MM.1S (cell line): ENCODE data around the gene ZMIZ1.

Source experiments
- DNase-seq: peaks from one replicate; pipeline ENCODE4 v3.0.0-alpha.2; 2015
- H2AFZ ChIP-seq: fragments of 300-600 bp; sonication (generic); 2 replicates; pipeline ENCODE4 v1.6.0; 2016; ENCODE audit warnings: antibody characterized with exemption, low read length
- H3F3A ChIP-seq: fragments of 300-600 bp; sonication (generic); 2 replicates; pipeline ENCODE4 v1.6.1; 2016; ENCODE audit warnings: mild to moderate bottlenecking, antibody characterized with exemption, low read length, moderate library complexity, mixed read lengths; ENCODE audit not compliant: insufficient read depth
- H3K27ac ChIP-seq: fragments of 300-600 bp; sonication (generic); 2 replicates; pipeline ENCODE4 v1.5.1; 2016; ENCODE audit warnings: mild to moderate bottlenecking, low read length
- H3K27me3 ChIP-seq: fragments of 300-600 bp; sonication (generic); replicated peaks from 2 replicates; pipeline ENCODE4 v1.6.0; 2016; ENCODE audit warnings: low read length; ENCODE audit not compliant: insufficient read depth
- H3K36me3 ChIP-seq: fragments of 300-600 bp; sonication (generic); replicated peaks from 2 replicates; pipeline ENCODE4 v1.6.1; 2016; ENCODE audit warnings: mild to moderate bottlenecking, low read length, mixed read lengths; ENCODE audit not compliant: insufficient read depth
- H3K4me1 ChIP-seq: fragments of 300-600 bp; sonication (generic); 2 replicates; pipeline ENCODE4 v1.6.1; 2016; ENCODE audit warnings: low read length, mixed read lengths
- H3K4me2 ChIP-seq: fragments of 300-600 bp; sonication (generic); 2 replicates; pipeline ENCODE4 v1.6.0; 2016; ENCODE audit warnings: low read depth, low read length
- H3K4me3 ChIP-seq: fragments of 300-600 bp; sonication (generic); 2 replicates; pipeline ENCODE4 v1.5.1; 2016; ENCODE audit warnings: low read length, mixed read lengths
- H3K79me2 ChIP-seq: fragments of 300-600 bp; sonication (generic); 2 replicates; pipeline ENCODE4 v1.6.1; 2016; ENCODE audit warnings: mixed run types, low read length, mixed read lengths
- H3K9ac ChIP-seq: fragments of 300-600 bp; sonication (generic); 2 replicates; pipeline ENCODE4 v1.6.1; 2016; ENCODE audit warnings: low read length, mixed read lengths
- H3K9me2 ChIP-seq: fragments of 300-600 bp; sonication (generic); replicated peaks from 2 replicates; pipeline ENCODE4 v1.6.1; 2016; ENCODE audit warnings: mild to moderate bottlenecking, low read length, mixed read lengths; ENCODE audit not compliant: insufficient read depth
- H3K9me3 ChIP-seq: fragments of 300-600 bp; sonication (generic); replicated peaks from 2 replicates; pipeline ENCODE4 v1.6.1; 2016; ENCODE audit warnings: mild to moderate bottlenecking, low read length, mixed read lengths; ENCODE audit not compliant: insufficient read depth
- H4K20me1 ChIP-seq: fragments of 300-600 bp; sonication (generic); 2 replicates; pipeline ENCODE4 v1.6.1; 2016; ENCODE audit warnings: mild to moderate bottlenecking, low read length, moderate library complexity, mixed read lengths; ENCODE audit not compliant: insufficient read depth
- CTCF ChIP-seq: fragments of 300-600 bp; sonication (generic); IDR thresholded peaks from 2 replicates; pipeline ENCODE4 v1.5.1; 2016; ENCODE audit warnings: antibody characterized with exemption, low read length, mixed read lengths
- EZH2 ChIP-seq: fragments of 300-600 bp; sonication (generic); optimal IDR thresholded peaks from 2 replicates; pipeline ENCODE3; 2017; ENCODE audit warnings: low read depth, mild to moderate bottlenecking, antibody characterized with exemption, low read length, mixed read lengths
- EZH2phosphoT487 ChIP-seq: fragments of 300-600 bp; sonication (generic); IDR thresholded peaks from 2 replicates; pipeline ENCODE4 v1.6.1; 2018; ENCODE audit warnings: antibody characterized with exemption, low read length

Gene ZMIZ1

GRCh38 chr10:79063661-79064492 lies 4.9 kb upstream of the ZMIZ1 start:
- H3K9me2 ChIP-seq = no peaks in the 10 kb centered on the region
- H2AFZ ChIP-seq = no peak overlapping the region
- no peak overlapping the region for H3K27ac ChIP-seq
- H3K4me3 ChIP-seq = no peak overlapping the region
- H3F3A ChIP-seq = 0 out of 2 replicates have a peak, but pooled peaks cover 5% of the 10 kb centered on the region
- TF ChIP-seq EZH2phosphoT487 (no peak), EZH2 (no peak), CTCF (no peak)
- no peaks in the 10 kb centered on the region for H4K20me1 ChIP-seq
- no peak overlapping the region for H3K9ac ChIP-seq
- no peaks in the 10 kb centered on the region for H3K27me3 ChIP-seq
- H3K79me2 ChIP-seq = no peaks in the 10 kb centered on the region
- H3K9me3 ChIP-seq = no peaks in the 10 kb centered on the region
- H3K4me1 ChIP-seq = peaks cover 6% of the 10 kb centered on the region; the same call in 1 of the 2 replicates
- peak; percentile 46 for DNase-seq
- H3K4me2 ChIP-seq = no peak overlapping the region
- H3K36me3 ChIP-seq = no peaks in the 10 kb centered on the region

GRCh38 chr10:79065091-79065551 lies 3.6 kb upstream of the ZMIZ1 start:
- no peaks in the 10 kb centered on the region for H3K9me2 ChIP-seq
- no peaks in the 10 kb centered on the region for H3K36me3 ChIP-seq
- H3K79me2 ChIP-seq = peaks cover 5% of the 10 kb centered on the region; the same call in 1 of the 2 replicates
- no peak for DNase-seq
- no peaks in the 10 kb centered on the region for H3K9me3 ChIP-seq
- TF ChIP-seq EZH2phosphoT487 (no peak), EZH2 (no peak), CTCF (no peak)
- no peaks in the 10 kb centered on the region for H4K20me1 ChIP-seq
- peaks cover 6% of the 10 kb centered on the region; the same call in 1 of the 2 replicates for H3K4me1 ChIP-seq
- no peak overlapping the region for H3K27ac ChIP-seq
- no peaks in the 10 kb centered on the region for H3K27me3 ChIP-seq
- no peak overlapping the region for H2AFZ ChIP-seq
- no peak overlapping the region for H3K9ac ChIP-seq
- H3K4me2 ChIP-seq = no peak overlapping the region
- H3F3A ChIP-seq = 0 out of 2 replicates have a peak, but pooled peaks cover 5% of the 10 kb centered on the region
- H3K4me3 ChIP-seq = no peak overlapping the region

- Histone ChIP-seq H4K20me1 (no peaks in the 10 kb centered on the region), H3K4me1 (peaks cover 6% of the 10 kb centered on the region; the same call in 1 of the 2 replicates), H3K9ac (no peak overlapping the region), H3K36me3 (no peaks in the 10 kb centered on the region), H3K27ac (no peak overlapping the region), H3K79me2 (peaks cover 8% of the 10 kb centered on the region), H3K9me2 (no peaks in the 10 kb centered on the region), H3F3A (peaks cover 5% of the 10 kb centered on the region; the same call in 1 of the 2 replicates), H3K4me3 (no peak overlapping the region), H3K9me3 (no peaks in the 10 kb centered on the region), H3K27me3 (no peaks in the 10 kb centered on the region), H3K4me2 (no peak overlapping the region), H2AFZ (no peak overlapping the region)
- TF ChIP-seq CTCF (no peak), EZH2phosphoT487 (no peak)
- DNase-seq = no peak
These were observed 2.9 kb upstream of the ZMIZ1 start for GRCh38 chr10:79065853-79066252.
